ENCODE data around the gene NUP43.
"Not testable (repeated sequence)": the region's sequence is repeated elsewhere in the genome, so short reads cannot be mapped to it uniquely, and the experiment has no call there.

The NUP43 gene

DNA sequence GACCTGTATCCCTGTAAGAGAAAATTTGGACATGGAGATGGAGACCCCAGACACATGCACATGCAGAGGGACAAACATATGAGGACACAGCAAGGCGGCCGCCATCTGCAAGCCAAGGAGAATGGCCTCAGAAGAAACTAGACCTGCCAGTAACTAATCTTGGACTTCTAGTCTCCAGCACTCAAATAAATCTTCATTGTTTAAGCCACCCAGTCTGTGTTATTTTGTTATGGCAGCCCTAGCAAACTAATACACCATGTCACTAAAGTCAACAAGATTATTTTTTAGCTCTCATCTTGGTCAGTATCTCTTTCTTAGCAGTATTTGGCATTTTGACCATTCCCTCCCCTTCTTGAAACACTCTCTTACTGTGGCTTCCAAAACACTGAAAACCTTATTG lies 55.1 kb downstream of the NUP43 start:
- DNase-seq (ENCODE audit: low spot score): no peak

DNA sequence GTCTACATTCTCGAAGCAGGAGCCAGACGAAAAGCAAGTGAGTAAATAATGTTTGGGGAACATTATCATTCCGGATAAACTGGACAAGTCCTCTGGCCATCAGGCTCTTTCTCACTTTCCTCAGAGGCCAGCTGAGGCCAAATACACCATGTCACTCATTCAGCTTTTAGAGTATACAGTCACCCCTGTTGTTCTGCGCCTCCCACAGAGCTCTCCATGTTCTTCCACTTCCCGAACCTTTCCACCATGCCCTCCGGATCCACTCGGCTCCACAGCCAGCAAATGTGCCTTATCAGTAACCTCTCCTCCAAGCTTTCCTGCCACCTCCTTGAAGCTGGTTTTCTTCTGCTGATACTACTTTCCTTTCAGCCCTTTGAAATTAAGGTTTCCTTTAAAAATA lies 60.1 kb downstream of the NUP43 start:
- DNase-seq (ENCODE audit: low spot score): no peak

DNA sequence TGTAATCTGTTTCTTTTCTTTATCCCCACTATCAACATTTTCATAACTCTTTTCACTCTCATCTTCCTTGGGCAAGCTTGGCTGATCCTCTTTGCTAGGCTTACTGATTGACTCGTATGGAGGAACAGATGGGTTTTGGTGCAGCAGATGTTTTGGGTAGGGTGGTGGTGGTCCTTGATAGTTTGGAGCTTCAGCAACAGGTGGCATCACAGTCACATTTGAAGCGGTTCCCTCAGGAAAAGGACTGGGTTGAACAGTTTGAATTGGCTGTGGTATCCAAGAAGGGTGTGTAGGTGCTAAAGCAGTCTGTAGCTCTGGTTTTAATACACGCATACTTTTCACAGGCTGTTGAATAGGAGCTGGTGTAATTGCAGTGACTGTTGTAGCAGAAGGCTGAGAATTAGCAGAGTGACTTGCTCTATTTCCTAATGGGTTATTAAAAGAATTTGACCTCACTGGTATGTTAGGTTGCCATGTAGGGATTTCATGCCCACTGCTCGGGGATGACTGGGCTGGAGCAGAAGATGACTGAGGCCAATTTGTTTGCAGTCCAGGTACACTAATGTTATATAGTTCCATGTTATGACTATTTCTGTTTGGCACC lies 63.0 kb downstream of the NUP43 start:
- no peak for DNase-seq (ENCODE audit: low spot score)

DNA sequence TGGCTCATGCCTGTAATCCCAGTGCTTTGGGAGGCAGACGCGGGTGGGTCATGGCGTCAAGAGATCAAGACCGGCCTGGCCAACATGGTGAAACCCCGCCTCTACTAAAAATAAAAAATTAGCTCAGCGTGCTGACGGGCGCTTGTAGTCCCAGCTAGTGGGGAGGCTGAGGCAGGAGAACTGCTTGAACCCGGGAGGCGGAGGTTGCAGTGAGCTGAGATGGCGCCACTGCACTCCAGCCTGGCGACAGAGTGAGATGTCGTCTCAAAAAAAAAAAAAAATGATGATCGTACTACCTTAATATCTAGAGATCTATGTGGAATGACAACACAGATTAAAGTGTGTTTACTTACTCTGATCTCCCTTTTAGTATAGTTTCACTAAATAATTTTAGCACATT lies 64.5 kb downstream of the NUP43 start:
- not testable (repeated sequence) for DNase-seq (ENCODE audit: low spot score)

DNA sequence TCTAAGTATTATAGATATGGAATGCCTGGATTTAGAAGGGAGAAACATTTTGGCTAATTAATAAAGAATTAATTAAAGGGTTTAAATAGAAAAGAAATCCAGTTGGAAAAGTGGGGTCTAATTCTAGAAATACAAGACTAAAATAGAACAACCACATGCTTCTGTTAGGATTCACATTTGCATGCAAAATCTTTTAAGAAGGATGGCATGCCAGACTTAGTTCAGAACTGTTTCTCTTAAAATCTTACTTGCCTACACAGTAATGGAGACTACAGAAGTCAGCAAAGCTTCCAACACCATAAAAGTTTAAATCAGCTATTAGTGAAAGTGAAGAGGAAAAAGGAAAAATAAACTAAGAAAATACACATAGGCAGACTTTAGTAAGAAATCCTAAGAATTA lies 65.1 kb downstream of the NUP43 start:
- DNase-seq (ENCODE audit: low spot score): no peak

DNA sequence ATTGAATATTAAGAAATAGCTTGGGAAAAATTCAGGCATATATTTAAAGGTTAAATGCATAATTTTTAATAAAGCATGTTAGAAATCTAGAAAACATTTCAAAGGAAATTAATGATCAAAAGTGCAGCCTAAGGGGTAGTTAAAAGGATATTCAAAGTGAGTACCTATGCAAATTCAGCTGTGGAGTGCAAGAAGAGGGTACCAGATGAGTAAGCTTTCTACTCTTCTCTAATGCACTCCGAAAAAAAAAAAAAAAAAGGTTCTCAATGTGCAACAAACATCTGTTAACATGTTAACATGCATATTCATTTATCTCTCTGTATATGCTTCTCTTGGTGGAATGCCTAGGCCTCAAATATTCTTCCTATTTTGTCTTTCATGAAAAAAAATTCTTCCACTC lies 65.8 kb downstream of the NUP43 start:
- DNase-seq (ENCODE audit: low spot score): no peak
